Stimulated activated CD4-positive, alpha-beta T cell treated with anti-CD3 and anti-CD28 coated beads, Interleukin-1b, Interleukin-23, amount 100 ng/mL, for 1 hour (primary cell): ENCODE measurements around the gene AUTS2.
"Not testable (repeated sequence)": the region's sequence is repeated elsewhere in the genome, so short reads cannot be mapped to it uniquely, and the experiment has no call there.

ENCODE experiments used
- DNase-seq, 2 donors: peaks; one replicate each; pipeline ENCODE4 v3.0.0-alpha.2; 2020; ENCODE audit warnings: low read depth in 2 of 2

The AUTS2 gene

DNA sequence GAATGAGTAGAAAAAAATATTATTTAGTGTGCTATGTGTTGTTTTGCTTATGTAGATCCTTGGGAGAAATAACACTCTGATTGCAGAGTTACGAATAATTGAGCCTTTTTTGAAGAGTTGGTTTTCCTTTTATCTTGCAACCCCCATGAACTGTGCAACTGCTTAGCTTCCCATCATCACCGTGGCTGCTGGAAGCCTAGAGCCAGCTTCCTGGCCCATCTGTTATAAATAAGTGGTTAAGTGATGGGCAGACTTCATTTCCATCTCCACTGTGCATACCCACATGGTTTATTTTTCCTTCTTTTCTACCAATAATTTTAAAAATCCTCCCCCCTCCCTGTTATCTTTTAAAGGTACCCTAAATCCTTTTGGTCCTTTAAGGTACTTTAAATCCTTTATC, 978.8 kb downstream of the AUTS2 start:
- DNase-seq = no peak

DNA sequence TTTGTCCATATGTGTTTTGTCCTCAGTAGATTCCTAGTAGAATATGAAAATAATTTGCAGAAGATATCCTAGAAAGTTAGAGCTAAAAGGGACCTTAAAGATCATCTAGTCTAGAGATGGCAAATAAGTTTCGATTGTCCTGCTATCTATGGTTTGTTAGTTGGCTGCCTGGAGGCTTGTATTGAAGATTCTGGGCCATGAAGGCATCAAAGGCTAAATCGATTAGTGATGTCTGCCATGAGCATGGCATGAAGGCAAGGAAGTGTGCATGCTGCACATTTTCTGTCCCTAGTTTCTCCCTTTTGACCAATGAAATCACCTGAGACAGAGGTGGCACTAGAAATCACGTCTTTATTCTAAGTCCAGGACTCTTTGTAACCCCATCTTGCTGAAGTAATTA, 979.9 kb downstream of the AUTS2 start:
- DNase-seq = no peak

DNA sequence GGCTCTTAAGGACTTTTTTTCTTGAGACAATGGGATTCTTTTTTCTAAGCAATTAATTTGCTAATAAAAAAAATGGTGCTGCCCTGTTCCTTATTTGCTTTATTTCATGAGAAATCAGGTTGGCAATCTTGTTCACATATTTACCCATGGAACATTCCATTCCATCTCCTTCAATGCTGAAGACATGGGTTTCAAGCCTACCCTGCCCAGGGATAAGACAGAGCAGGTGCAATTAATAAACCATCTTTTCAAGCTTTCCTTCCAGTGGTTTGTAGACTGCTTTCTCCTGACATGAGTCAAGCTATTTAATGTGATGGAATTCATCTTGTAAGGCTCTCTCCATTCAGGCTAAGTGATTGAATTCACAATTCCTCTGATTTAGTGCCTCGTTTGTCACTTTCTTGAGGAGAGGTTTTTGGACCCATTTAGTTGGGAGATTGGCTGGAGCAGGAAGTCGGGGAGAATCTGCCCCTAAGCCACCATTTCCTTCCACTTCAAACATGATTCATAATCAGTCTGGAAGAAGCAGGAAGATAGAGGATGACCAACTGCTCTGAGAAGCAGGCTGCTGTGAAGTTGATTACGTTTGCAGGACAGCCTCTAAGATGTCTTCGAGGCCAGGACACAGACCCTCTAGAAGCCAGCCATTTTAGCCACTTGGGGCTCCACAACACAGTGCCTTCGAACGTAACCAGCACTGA, 981.3 kb downstream of the AUTS2 start:
- no peak for DNase-seq

DNA sequence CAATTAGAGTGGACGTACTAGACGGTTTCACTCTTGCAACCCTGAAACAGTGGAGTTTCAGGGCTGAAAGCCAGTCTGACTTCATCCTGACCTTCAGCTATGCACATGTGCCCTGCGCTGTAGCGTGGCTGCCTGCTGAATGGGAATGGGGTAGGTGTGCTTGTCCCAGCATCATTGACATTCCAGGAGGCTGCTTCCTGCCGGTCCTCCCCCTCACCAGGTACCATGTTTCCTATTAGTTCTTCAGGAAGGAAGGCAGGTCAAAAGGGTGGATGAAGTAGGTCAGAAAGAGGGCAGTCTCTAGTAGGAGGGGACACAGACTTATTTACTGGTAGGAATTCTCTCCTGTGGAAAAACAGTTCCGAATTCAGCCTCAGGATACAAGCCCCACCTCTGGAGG, 981.9 kb downstream of the AUTS2 start:
- no peak for DNase-seq

DNA sequence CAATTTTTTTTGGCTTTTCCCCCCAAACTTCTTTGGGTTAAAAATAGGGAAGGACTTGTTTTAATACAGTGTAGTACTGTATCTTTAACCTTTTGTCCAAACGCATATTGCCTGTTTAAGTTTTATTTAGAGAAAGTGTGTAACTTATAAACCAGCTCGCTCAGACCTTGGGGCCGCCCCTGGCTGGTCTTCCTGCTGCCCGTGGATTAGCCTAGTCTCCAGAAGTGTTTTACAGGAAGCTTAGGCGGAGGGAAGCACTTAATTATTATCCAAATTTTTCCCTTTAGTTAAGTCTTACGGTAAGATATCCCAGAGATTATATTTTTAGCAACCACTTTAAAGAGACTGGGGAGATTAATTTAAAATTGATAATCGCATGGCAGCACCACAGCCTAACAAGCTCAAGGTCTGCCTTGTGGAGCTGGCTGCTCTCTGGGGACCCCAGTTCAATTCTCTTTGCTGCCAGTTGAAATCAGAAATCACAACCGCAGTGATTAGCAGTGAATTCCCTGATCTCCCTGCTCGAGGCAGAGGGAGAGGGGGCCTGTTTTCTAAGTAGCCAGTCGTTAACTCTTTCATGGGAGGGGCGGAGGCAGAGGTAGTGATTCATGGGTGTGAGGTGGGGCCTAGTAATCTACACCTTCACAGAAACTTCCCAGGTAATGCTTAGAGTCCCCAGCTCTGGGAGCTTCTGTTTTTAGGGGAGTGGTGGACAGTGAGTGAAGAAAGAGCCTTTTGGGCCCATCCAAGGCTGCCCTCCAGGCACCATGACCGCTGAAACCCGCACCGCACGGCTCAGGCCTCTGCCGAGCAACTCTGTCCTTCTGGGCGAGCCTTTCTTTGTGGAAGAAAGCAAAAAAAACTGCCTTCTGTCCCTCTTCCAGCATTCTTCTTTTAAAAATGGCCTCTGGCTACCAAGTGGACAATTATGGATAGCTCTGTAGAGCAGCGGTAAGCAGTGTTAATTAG, 984.9 kb downstream of the AUTS2 start:
- DNase-seq = no peak

DNA sequence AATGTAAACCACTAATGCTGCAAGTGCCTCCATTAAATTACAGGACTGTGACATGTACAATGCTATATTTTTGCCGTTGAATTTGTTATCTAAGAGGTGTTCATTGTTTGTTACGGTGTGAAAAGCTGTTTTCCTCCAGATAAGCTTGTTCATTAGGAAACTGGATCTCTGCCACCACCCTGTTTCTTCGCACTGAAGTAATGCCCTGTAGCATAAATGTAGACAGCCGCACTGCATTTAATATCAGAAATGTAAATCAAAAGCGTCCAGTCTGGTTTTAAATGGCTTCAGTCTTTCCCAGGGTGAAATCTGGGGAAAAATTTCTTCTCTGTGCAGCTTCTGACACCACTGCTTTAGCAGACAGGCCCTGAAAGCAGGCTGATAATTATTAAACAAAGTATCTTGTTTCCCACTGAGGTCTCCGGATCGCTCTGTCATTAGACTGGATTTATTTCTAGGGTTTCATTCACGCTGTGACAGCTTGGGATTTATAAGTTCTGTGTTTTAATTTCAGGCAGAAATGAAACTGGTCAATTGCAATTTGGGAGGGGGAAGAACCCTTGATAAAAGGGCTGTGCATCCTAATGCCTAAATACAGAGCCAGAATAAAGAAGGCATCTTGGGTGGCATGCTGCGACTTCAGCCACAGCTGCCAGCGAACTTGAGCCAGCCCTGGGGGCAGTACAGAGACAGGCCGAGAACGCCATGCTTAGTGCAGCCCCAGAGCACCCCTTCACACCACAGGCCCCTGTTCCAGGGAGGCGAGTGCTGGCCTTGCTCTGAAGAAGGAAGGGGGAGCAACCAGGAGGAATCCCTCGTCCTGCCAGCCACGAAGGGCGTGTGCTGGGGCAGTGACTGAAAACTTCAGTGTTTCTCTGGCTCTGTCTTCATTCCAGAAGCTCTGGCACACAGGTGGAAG, 985.9 kb downstream of the AUTS2 start:
- DNase-seq = no peak

DNA sequence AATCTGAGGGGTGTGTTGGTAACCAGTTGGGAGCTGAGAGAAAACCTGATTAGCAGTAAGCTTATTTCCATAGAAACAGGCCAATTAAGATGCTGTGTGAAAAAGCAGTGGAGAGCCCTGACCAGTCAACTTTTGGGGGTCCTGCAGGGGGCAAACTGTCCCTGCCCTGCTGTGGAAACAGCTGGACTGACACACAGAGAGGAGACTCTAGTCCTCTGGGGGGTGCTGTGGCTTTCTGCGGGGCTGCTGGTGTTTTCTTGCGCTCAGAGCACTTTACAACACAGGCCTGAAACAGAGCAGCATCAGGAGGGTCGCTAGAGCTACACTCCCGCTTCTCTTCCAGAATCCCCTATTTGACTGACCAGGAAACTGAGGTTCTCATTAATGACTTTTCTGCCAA, 986.8 kb downstream of the AUTS2 start:
- DNase-seq = no peak

DNA sequence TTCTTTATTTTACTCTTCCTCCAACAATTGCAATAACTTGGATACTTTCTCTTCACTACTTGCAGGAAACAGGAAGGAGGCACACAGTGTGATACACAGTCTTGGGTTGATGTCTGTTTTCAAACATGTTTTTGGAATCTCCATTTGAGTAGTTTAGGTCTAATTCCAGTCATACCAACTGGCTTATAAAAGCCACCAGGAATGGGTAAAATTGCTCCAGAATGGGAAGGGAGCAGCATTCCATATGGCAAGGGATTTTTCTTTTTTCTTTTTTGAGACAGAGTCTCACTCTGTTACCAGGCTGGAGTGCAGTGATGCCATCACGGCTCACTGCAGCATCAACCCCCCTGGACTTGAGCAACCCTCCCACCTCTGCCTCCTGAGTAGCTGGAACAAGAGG, 988.5 kb downstream of the AUTS2 start:
- DNase-seq = no peak

DNA sequence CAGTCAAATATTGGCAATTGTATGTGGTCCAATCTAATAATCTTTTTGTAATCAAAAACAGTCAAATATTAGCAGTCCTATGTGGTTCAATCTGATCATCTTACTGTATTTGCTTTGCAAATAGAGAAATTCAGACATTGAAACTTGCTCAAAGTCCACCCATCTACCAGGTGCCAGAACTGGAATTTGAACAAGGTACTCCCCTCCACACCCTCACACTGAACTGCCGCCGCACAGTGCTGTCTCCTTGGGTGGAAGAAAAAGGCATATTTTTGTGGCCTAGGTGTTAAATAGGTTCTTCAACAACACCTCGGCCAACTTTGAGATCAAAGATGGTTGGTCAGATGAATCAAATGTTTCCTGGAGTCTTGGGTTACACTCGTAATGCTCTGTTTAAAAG, 989.5 kb downstream of the AUTS2 start:
- DNase-seq = no peak

DNA sequence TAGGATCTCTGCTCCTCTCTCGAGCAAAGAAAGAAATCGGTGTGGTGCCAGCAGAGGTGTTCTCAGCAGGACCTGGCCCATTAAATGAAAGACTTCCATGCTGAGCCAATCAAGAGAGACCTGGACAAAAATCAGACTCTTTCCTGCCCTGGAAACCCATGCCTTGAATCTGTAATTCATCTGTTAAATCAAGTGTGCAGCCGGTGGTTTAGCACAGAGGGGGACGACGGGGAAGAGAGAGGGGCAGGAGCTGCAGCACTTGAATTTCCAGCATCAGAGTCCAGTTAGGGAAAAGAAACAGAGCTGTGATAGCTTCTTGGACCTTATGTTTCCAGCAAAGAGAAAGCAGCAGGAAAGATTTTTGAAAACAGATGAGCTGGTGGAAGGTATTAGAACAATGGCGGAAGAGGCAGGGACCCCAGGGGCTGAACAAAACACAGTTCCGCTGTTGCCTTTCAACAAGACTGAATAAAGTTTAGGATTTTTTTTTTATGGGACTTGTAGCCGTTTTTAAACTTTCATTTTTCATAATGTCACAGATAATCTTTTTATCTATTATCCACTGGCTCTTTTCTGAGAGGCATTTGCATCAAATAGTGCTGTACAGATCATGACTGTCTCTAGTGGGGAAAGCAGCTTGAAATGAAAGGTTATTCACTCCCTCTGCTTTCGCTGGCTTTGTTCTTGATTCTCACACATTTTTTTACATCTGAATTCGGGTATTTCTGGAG, 990.1 kb downstream of the AUTS2 start:
- DNase-seq = no peak

DNA sequence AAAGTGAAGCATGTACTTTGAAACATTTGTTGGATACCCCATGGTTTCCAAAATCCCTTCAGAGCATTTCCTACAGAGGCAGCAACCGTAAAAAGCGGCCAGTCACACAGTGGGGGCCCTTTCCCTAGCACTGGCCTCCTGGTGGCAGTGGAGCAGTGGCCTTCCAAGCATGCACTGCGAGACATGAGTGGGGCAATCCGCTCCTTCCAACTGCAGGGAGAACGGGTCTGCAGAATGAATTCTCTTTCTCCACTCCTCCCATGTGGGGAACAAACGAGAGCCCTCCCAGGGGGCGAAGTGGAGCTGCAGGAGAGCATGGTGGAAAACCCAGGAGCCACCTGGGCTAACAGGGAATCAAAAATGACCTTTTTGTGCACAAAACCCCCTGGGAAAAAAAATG, 990.7 kb downstream of the AUTS2 start:
- no peak for DNase-seq

DNA sequence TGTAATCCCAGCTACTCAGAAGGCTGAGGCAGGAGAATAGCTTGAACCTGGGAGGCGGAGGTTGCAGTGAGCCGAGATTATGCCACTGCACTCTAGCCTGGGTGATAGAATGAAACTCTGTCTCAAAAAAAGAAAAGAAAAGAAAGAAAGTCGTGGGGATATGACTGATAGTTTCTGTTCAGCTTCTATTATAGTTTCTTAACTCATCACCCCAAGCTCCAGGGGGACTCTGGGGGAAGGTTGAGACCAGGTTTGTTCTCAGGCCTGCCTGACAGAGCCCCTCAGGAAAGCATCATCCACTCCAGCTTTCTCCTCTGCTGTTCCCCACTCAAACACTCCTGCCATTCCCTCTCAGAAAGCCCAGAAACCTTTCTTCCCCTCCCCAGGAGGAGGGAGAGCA, 991.3 kb downstream of the AUTS2 start:
- DNase-seq = no peak

DNA sequence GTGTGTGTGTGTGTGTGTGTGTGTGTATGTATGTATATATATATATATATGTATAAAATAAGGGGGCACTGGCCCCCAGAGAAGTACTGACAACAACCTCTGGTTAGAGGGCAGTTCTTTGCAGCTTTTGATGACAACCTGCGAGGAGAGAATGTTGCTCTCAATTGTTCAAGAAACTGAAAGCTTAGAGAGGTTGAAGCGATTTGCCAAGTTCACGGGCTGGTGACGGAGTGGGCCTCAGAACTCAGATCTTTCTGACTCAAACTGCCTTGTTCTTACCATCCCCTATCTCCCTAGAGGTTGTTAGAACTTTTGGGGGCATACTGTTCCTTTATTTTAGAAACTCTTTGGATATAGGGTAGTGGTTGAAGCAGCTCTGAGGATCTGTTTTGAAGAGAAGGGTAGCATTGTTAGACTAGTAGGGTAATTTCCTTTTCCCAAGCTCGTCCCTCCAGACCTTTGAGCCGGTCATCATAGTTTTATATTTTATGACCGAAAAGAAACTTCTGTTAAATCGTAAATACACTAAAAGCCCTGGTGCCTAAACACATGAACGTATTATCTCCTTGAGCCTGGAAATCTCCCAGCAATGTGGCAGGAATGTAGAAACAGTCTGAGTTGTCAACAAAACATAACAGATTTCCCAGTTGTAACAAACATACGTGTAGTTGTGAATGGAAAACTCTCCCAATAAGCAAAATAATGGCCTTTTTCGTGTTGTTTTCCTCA, 992.0 kb downstream of the AUTS2 start:
- no peak for DNase-seq

DNA sequence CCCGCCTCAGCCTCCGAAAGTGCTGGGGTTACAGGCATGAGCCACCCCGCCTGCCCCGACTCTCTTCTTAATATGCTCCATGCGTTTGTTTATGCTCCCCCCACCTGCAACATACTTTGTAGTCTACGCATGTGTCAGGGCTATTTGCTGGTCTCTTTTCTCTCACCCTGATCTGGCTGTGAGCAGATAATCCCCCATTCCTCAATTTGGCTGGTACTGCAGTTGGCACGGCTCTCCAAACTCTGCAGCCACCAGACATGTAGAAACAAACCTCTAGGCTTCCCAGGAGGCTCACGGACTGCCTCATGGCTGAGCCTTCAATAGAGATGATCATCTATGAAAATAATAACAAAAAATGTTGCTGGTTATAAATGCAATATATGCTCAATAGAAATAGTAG, 993.4 kb downstream of the AUTS2 start:
- no peak for DNase-seq

DNA sequence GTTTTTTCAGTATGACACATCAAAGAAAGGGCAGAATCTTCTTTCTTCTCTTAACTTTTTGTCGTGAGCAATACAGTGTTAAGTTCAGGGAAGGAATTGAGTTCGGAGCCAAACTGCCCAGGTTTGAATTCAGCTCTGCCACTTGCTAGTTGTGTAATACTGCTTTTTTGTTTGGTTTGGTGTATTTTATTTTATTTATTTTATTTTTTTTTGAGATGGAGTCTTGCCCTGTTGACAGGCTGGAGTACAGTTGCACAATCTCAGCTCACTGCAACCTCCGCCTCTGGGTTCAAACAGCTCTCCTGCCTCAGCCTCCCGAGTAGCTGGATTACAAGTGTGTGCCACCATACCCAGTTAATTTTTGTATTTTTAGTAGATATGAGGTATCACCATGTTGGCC, 993.9 kb downstream of the AUTS2 start:
- DNase-seq = no peak

DNA sequence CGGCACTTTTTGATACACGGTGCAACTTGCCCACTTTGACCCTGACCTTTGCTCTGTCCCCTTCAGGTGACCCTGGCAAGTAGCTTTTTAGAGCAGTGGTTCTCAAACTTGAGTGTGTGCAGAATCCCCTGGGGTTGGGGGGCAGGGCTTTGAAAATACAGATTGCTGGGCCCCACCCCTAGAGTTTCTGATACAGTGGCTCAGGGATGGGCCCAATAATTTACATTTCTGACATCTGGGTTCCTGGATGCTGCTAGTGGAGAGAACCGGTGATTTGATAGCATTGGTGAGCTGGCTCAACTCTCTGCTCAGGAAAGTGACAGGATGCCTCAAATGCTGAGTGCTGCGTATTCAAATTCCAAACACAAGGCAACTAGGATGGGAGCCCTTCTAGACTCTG, 995.9 kb downstream of the AUTS2 start:
- no peak for DNase-seq

DNA sequence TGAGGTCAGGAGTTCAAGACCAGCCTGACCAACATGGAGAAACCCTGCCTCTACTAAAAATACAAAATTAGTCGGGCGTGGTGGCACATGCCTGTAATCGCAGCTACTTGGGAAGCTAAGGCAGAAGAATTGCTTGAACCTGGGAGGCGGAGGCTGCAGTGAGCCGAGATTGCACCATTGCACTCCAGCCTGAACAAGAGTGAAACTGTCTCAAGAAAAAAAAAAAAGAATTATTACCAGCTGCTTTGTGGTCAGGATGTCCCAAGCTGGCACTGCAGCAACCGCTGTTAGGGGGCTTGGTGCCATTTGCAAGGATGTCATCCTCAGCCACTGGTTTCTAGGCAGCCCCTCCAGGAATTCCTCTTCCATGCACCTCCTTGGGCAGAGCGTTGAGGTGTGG, 996.6 kb downstream of the AUTS2 start:
- DNase-seq = not testable (repeated sequence)

DNA sequence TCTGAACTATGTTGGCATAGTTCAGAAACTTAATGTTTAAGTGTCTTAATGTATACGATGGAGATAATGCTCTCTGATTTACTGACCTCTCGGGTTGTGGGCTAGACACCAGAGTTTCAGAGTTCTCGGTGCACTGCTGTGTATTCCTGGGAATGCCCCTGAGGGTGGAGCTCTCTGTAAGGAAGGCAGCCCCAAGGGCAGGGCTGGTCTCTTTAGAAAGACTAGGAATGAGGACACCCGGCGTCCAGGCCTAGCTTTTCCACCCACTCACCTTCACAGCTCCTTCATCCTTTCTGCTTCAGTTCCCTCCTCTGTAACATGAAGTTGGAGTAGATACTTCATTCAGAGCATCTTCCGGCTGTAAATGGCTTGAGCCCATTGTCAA, 997.1 kb downstream of the AUTS2 start:
- DNase-seq = no peak

DNA sequence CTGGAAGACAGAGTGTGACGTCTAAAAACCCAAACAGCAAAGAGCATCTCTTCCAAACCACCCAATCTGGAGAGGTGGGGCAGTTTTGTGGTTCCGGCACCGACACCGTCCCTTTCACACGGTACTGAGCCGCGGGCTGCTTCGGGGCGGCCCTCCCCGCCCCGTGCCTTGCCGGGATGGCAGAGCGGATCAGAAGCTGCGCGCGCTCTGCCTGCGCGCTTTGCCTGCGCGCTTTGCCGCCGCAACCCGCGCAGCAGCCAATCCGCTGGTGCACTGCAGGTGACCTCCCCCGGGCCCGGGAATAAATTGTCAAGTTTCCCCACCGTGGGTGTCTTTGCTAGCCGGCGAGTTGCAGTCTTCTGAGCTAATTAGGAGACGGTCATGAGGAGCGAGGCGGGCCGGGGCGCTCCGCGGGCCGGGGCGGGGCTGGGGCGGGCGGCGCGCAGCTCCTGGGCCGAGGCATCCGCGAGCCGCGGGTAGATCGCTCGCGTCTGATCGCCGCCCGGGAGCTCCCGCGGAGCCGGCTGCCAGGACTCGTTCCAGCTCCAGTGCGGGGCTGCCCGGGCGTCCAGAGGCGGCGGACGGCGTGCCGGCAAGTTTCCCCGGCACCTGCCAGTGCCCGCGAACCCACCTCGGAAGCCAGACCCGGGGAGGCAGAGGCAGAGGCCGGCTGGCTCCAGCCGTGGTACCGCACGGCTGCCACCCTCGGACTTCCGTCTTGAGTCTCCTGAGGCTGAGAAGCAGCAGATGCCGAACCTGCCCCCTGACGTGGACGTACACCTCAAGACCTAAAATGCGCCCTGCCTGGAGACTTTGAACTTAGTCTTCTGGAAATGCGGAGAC, 997.7 kb downstream of the AUTS2 start:
- DNase-seq = no peak

DNA sequence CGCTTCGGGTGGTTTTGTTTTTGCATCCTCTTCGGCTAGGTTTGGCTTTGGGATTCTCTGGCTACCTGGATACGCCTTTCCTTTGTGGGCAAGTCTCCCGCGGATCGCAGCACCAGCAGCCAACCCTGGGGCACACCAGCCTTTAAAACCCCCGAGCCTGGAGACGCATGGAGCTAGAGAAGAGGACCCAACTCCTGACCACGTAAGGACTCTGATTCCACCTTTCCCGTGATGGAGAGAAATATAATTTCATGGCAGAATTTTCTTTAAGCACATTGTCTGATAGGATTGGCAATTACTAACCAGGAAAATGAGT, 998.3 kb downstream of the AUTS2 start:
- DNase-seq = no peak
